Rectal smooth muscle tissue (tissue), 1 donor: ENCODE results near the gene NBAS.

Experiments used
- H3K27ac ChIP-seq: one replicate; pipeline ENCODE4 v1.7.0; 2013; ENCODE audit warnings: low read depth, low read length, inconsistent platforms
- H3K27me3 ChIP-seq: one replicate; pipeline ENCODE4 v1.7.0; 2013; ENCODE audit warnings: low read length; ENCODE audit not compliant: control insufficient read depth, insufficient read depth
- H3K36me3 ChIP-seq: one replicate; pipeline ENCODE4 v1.7.0; 2013; ENCODE audit warnings: low read length; ENCODE audit not compliant: control insufficient read depth, insufficient read depth
- H3K4me1 ChIP-seq: one replicate; pipeline ENCODE4 v1.7.0; 2013; ENCODE audit warnings: low read length; ENCODE audit not compliant: control insufficient read depth, insufficient read depth
- H3K4me3 ChIP-seq: one replicate; pipeline ENCODE4 v1.7.0; 2013; ENCODE audit warnings: low read length
- H3K9ac ChIP-seq: one replicate; pipeline ENCODE4 v1.7.0; 2013; ENCODE audit warnings: low read length

The NBAS gene

GRCh38 chr2:15159751-15160177 lies 401.4 kb downstream of the NBAS start:
- no peak overlapping the region for H3K9ac ChIP-seq
- no peaks in the 10 kb centered on the region for H3K36me3 ChIP-seq
- no peaks in the 10 kb centered on the region for H3K27me3 ChIP-seq
- H3K4me3 ChIP-seq: no peak overlapping the region
- H3K4me1 ChIP-seq: no peaks in the 10 kb centered on the region
- H3K27ac ChIP-seq: no peak overlapping the region

GRCh38 chr2:15159206-15159605 lies 401.9 kb downstream of the NBAS start:
- Histone ChIP-seq H3K4me3 (no peak overlapping the region), H3K36me3 (no peaks in the 10 kb centered on the region), H3K4me1 (no peaks in the 10 kb centered on the region), H3K27ac (no peak overlapping the region), H3K9ac (no peak overlapping the region), H3K27me3 (no peaks in the 10 kb centered on the region)

GRCh38 chr2:15158532-15158931 lies 402.6 kb downstream of the NBAS start:
- no peaks in the 10 kb centered on the region for H3K36me3 ChIP-seq
- no peaks in the 10 kb centered on the region for H3K4me1 ChIP-seq

GRCh38 chr2:15158100-15158499 lies 403.0 kb downstream of the NBAS start:
- Histone ChIP-seq H3K9ac (no peak overlapping the region), H3K36me3 (no peaks in the 10 kb centered on the region), H3K27ac (no peak overlapping the region), H3K4me1 (no peaks in the 10 kb centered on the region), H3K27me3 (no peaks in the 10 kb centered on the region), H3K4me3 (no peak overlapping the region)

More at GRCh38 chr2:15158532-15158931, 402.6 kb downstream of the NBAS start:
- Histone ChIP-seq H3K4me3 (no peak overlapping the region), H3K27ac (no peak overlapping the region), H3K9ac (no peak overlapping the region), H3K27me3 (no peaks in the 10 kb centered on the region)

GRCh38 chr2:15155959-15156574 lies 405.1 kb downstream of the NBAS start:
- no peak overlapping the region for H3K4me3 ChIP-seq
- no peak overlapping the region for H3K27ac ChIP-seq
- no peak overlapping the region for H3K9ac ChIP-seq
- no peaks in the 10 kb centered on the region for H3K36me3 ChIP-seq
- no peaks in the 10 kb centered on the region for H3K27me3 ChIP-seq
- no peaks in the 10 kb centered on the region for H3K4me1 ChIP-seq

GRCh38 chr2:15154297-15154696 lies 406.8 kb downstream of the NBAS start:
- Histone ChIP-seq H3K27ac (no peak overlapping the region), H3K4me1 (no peaks in the 10 kb centered on the region), H3K4me3 (no peak overlapping the region), H3K27me3 (no peaks in the 10 kb centered on the region), H3K9ac (no peak overlapping the region), H3K36me3 (no peaks in the 10 kb centered on the region)

- no peaks in the 10 kb centered on the region for H3K4me1 ChIP-seq
- H3K9ac ChIP-seq: no peak overlapping the region
- H3K27me3 ChIP-seq: no peaks in the 10 kb centered on the region
- H3K4me3 ChIP-seq: no peak overlapping the region
- no peaks in the 10 kb centered on the region for H3K36me3 ChIP-seq
- H3K27ac ChIP-seq: no peak overlapping the region
Observed at GRCh38 chr2:15152382-15152781, 408.8 kb downstream of the NBAS start.

GRCh38 chr2:15149063-15149462 lies 412.1 kb downstream of the NBAS start:
- Histone ChIP-seq H3K36me3 (no peaks in the 10 kb centered on the region), H3K27me3 (no peaks in the 10 kb centered on the region), H3K4me1 (no peaks in the 10 kb centered on the region), H3K9ac (no peak overlapping the region), H3K27ac (no peak overlapping the region), H3K4me3 (no peak overlapping the region)

- H3K27me3 ChIP-seq: no peaks in the 10 kb centered on the region
- H3K4me3 ChIP-seq: no peak overlapping the region
- H3K9ac ChIP-seq: no peak overlapping the region
- no peaks in the 10 kb centered on the region for H3K36me3 ChIP-seq
- no peak overlapping the region for H3K27ac ChIP-seq
- no peaks in the 10 kb centered on the region for H3K4me1 ChIP-seq
Observed at GRCh38 chr2:15147591-15147990, 413.5 kb downstream of the NBAS start.

- H3K4me1 ChIP-seq: no peaks in the 10 kb centered on the region
- no peak overlapping the region for H3K27ac ChIP-seq
- no peaks in the 10 kb centered on the region for H3K27me3 ChIP-seq
- no peak overlapping the region for H3K4me3 ChIP-seq
- no peaks in the 10 kb centered on the region for H3K36me3 ChIP-seq
- H3K9ac ChIP-seq: no peak overlapping the region
Observed at GRCh38 chr2:15146960-15147359, 414.2 kb downstream of the NBAS start.

- Histone ChIP-seq H3K27me3 (no peaks in the 10 kb centered on the region), H3K9ac (no peak overlapping the region), H3K27ac (no peak overlapping the region), H3K36me3 (no peaks in the 10 kb centered on the region), H3K4me3 (no peak overlapping the region), H3K4me1 (no peaks in the 10 kb centered on the region)
Observed at GRCh38 chr2:15145919-15146318, 415.2 kb downstream of the NBAS start.

GRCh38 chr2:15145046-15145817 lies 415.9 kb downstream of the NBAS start:
- Histone ChIP-seq H3K9ac (no peak overlapping the region), H3K36me3 (no peaks in the 10 kb centered on the region), H3K27me3 (no peaks in the 10 kb centered on the region), H3K4me3 (no peak overlapping the region), H3K27ac (no peak overlapping the region), H3K4me1 (no peaks in the 10 kb centered on the region)
